GM19463 (cell line): Measurements from ENCODE around the gene FAM204A.

Experiments
- ATAC-seq: cut with Tn5 transposase; IDR thresholded peaks from one replicate; pipeline ENCODE4 v1.9.1; 2021; ENCODE audit warnings: mild to moderate bottlenecking, moderate library complexity; ENCODE audit not compliant: unreplicated experiment

FAM204A gene

GRCh38 chr10:118286051-118286838, 55.9 kb downstream of the FAM204A start:
- no peak for ATAC-seq

GRCh38 chr10:118282670-118283069, 59.5 kb downstream of the FAM204A start:
- ATAC-seq, result no peak

GRCh38 chr10:118278649-118279048, 63.5 kb downstream of the FAM204A start:
- ATAC-seq, result no peak

GRCh38 chr10:118277871-118278270, 64.3 kb downstream of the FAM204A start:
- ATAC-seq, result no peak

GRCh38 chr10:118276727-118277126, 65.4 kb downstream of the FAM204A start:
- ATAC-seq, result no peak

- ATAC-seq, result no peak
Observed at GRCh38 chr10:118276204-118276603, 65.9 kb downstream of the FAM204A start.

GRCh38 chr10:118273662-118274061, 68.5 kb downstream of the FAM204A start:
- ATAC-seq, result no peak

GRCh38 chr10:118272767-118273166, 69.4 kb downstream of the FAM204A start:
- no peak for ATAC-seq

- ATAC-seq, result no peak
Observed at GRCh38 chr10:118272149-118272721, 69.9 kb downstream of the FAM204A start.

- ATAC-seq, result no peak
Observed at GRCh38 chr10:118271671-118272070, 70.5 kb downstream of the FAM204A start.

- ATAC-seq, result no peak
Observed at GRCh38 chr10:118266098-118266748, 75.9 kb downstream of the FAM204A start.

GRCh38 chr10:118264838-118265470, 77.2 kb downstream of the FAM204A start:
- no peak for ATAC-seq

- no peak for ATAC-seq
Observed at GRCh38 chr10:118264252-118264651, 77.9 kb downstream of the FAM204A start.

- ATAC-seq, result no peak
Observed at GRCh38 chr10:118262538-118262937, 79.6 kb downstream of the FAM204A start.

GRCh38 chr10:118259288-118259906, 82.7 kb downstream of the FAM204A start:
- no peak for ATAC-seq

- no peak for ATAC-seq
Observed at GRCh38 chr10:118258285-118258684, 83.8 kb downstream of the FAM204A start.

- no peak for ATAC-seq
Observed at GRCh38 chr10:118256825-118257570, 85.1 kb downstream of the FAM204A start.

GRCh38 chr10:118256209-118256608, 85.9 kb downstream of the FAM204A start:
- no peak for ATAC-seq

GRCh38 chr10:118255355-118255754, 86.8 kb downstream of the FAM204A start:
- ATAC-seq, result no peak

- no peak for ATAC-seq
Observed at GRCh38 chr10:118254654-118255053, 87.5 kb downstream of the FAM204A start.
